Measurements from ENCODE around the gene DNAI1.
"Not testable (repeated sequence)": the region's sequence is repeated elsewhere in the genome, so short reads cannot be mapped to it uniquely, and the experiment has no call there.

Gene DNAI1

GRCh38 chr9:34515959-34516358 lies 57.4 kb downstream of the DNAI1 start:
- DNase-seq, result no peak

- no peak for DNase-seq
Measured at GRCh38 chr9:34517185-34517584, 58.6 kb downstream of the DNAI1 start.

- DNase-seq, result no peak
Measured at GRCh38 chr9:34518110-34518616, 59.6 kb downstream of the DNAI1 start.

DNA sequence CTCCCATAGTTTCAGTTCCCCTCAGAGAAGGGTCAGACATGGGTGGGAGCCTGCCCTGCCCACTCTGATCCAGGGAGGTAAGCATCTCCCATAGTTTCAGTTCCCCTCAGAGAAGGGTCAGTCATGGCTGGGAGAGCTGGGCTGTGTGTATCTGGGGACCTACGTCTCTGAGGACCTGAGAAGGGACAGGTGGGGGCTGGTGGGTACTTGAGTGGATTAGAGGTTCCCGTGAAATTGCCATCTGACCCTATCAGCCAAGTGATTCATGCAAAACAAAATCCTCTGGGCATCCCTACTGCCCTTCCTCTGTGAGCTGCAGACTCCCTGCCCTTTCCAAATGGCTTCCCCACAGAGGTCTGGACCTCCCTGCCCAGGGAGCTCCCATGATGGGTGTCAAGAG lies 60.3 kb downstream of the DNAI1 start:
- DNase-seq, result no peak

- no peak for DNase-seq
Measured at GRCh38 chr9:34519321-34520020, 60.9 kb downstream of the DNAI1 start.

GRCh38 chr9:34520096-34520495 lies 61.5 kb downstream of the DNAI1 start:
- no peak for DNase-seq

DNA sequence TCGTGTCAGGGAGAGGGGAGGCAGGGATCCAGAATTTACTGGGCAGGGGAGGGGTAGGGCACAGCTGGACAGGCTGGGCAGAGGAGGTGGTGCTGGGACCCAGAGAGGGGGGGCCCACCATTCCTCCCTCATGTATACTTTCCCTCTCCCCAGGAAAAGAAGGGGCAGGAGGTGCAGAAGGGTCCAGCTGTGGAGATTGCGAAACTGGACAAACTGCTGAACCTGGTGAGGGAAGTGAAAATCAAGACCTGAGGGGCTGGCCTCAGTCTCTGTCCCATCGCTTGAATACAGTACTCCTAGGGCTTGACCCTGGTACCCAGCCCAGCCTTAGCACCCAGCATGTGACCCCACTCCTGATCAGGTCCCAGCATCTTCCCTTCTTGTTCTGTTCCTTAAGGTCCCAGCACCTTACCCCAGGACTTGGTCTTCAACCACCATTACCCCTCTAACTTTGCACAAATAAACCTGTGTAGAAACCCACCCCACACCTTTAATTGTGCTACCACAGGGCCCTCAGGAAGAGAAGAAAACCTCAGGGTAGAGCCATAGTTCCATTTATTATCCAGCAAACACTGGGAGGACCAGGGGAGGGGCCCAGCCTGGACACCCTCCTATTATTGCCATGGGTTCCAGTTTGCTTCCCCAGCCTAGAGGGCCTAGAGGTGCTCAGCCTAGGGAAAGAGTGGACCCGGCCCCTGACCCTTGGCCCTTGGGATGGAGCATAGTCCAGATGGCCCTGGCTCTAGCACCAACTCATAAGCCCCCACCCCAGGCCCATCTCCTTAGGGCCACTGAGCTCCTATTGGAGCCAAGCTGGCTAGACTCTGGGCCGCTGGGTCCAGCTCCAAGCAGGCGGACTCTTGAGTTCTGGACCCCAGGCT lies 62.1 kb downstream of the DNAI1 start:
- DNase-seq, result no peak

DNA sequence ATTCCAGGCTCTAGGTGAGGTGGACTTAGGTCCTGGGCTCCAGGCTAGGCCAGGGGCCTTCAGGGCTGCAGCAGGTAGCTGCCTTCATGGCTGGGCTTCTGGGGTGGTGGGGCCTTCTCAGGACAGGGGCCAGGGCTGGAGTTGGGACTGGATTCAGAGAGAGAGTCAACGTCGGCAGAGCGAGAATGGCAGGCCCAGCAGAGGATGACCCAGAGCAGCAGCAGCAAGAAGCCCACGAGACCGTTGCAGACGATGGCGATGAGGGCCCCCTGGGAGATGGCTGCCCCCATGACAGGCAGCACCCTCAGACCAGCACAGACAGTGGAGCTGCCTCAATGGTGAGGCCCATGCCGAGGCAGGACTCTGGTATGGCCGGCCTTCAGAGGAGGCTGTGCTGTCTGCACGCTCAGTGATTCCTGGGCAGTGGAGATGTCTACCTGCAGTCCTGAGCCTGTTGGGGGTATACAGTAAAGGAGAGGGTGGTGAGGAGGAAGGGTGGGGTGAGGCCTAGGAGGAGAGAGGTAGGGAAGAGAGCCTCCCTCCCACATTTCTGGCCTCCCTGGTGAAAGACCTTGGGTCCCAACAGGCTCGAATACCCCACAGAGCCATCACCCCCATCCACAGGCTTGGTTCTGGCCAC lies 62.9 kb downstream of the DNAI1 start:
- DNase-seq, result no peak

- peak; percentile 63 for DNase-seq
Measured at GRCh38 chr9:34522091-34522887, 63.7 kb downstream of the DNAI1 start.

GRCh38 chr9:34522971-34523797 lies 64.6 kb downstream of the DNAI1 start, which contains the start of gene ENHO:
Gene ENHO (minus strand): TSS chr9:34522990. CDS start chr9:34521695, 1,295 bp downstream.
- peak; percentile 83 for DNase-seq

GRCh38 chr9:34524349-34524748 lies 65.7 kb downstream of the DNAI1 start:
- DNase-seq, result no peak

GRCh38 chr9:34526026-34526425 lies 67.4 kb downstream of the DNAI1 start:
- no peak for DNase-seq

DNA sequence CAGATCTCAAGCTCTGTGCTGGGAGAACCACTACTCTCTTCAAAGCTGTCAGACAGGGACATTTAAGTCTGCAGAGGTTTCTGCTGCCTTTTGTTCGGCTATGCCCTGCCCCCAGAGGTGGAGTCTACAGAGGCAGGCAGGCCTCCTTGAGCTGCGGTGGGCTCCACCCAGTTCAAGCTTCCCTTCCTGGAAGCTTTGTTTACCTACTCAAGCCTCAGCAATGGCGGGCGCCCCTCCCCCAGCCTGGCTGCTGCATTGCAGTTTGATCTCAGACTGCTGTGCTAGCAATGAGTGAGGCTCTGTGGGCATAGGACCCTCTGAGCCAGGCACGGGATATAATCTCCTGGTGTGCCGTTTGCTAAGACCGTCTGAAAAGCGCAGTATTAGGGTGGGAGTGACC lies 73.4 kb downstream of the DNAI1 start:
- not testable (repeated sequence) for DNase-seq

DNA sequence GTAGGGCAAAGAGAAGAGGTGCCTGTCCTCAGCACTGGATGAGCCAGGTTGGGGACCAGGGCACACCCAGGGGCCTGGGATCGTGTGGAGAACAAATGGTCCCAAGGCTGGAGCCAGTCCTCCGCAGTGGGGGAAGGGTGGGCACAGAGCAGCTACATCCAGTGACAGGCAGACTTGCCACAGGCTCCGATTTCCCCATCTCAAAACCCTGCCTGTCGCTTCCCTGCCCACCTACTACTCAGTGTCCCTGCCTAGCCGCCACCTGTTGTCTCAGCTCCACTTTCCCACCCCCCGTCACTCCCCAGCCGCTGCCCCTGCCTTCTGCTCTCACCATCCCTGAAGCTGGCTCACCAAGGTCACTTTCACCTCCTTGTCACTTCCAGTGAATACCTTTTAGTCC lies 78.1 kb downstream of the DNAI1 start:
- no peak for DNase-seq

DNA sequence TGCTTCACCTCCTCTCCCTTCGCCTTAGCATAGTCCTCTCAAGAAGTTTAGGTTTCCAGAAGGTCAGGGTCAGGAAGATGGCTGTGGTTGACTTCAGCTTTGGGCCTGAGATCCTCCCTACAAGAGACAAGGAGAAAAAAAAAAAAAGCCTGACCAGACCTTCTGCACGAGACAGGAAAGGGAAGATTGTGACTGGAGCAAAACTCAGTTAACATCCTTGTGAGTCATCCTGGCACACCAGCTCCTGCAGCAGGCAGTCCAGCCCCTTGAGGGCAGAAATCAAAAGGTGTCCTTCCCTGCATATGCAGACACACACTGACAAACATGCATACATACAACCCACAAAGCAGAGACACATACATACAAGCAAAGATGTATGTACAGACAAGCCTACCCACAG lies 82.2 kb downstream of the DNAI1 start:
- DNase-seq, result no peak

DNA sequence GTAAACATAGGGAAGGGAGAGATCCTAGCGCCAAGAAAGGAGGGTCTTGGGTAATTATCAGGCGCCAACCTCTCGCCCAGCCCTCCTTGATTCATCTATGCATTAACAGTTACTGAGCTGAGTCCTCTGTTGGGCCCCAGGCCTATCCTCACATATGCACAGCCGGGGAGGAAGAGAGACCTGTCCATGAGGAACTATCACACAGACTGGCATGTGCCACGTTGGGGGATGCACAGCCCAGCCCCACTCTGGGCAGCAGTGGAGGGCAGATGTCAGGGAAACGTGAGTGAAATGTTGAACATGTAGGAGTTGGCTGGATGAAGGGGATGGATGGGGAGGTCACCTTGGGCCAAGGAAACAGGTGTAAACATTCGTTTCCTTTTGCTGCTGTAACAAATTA lies 82.9 kb downstream of the DNAI1 start:
- DNase-seq, result no peak

GRCh38 chr9:34544035-34544434 lies 85.4 kb downstream of the DNAI1 start:
- no peak for DNase-seq

GRCh38 chr9:34545497-34545896 lies 86.9 kb downstream of the DNAI1 start:
- DNase-seq, result no peak

DNA sequence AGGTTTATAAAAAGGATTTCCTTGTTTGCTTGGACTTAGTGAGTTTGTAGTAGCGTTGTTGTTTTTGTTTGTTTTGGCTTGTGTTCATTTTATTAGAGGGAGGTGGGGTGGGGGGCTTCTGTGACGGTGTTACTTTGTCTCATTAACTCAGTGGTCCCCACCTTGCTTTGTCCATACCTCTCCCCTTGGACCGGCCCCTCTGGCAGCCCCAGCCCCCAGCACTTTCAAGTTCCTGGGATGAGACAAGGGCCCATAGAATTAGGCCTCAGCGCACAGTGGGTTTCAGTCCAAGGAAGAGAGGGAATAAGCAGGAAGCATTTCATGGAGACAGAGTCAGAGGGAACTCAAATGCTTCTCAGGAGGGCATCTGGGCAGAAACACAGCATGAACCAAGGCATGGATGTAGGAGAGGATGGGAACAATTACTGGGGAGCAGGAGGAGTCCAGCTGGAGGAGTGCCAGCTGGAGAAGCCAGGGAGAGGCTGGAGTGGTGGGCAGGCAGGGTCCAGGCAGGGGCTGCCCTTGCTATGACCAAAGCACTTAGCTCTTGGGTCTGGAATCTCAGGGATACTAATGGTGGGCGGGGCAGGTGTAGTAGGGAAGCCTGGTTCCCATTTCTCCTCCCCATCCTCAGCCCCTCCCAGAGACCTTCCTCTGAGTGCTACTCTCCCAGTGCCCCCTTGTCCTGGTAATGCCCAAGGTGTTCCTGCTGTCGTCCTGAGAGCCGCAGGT lies 87.7 kb downstream of the DNAI1 start:
- DNase-seq, result no peak

GRCh38 chr9:34546834-34547827 lies 88.5 kb downstream of the DNAI1 start:
- no peak for DNase-seq

Data from DMS79 treated with DMSO at 0.1 percent for 48 hours (cell line).